ENCODE data around the gene IL1RAPL2. TPM values are rescaled to one million over a fixed set of nuclear protein-coding genes. Genes with fewer than 3 reads are reported as not detected.
"Not testable (repeated sequence)": the region's sequence is repeated elsewhere in the genome, so short reads cannot be mapped to it uniquely, and the experiment has no call there.

IL1RAPL2 gene
- polyA plus RNA-seq, 1 of the 3 experiments (the other 2 are of a cell fraction): 0.13 TPM

DNA sequence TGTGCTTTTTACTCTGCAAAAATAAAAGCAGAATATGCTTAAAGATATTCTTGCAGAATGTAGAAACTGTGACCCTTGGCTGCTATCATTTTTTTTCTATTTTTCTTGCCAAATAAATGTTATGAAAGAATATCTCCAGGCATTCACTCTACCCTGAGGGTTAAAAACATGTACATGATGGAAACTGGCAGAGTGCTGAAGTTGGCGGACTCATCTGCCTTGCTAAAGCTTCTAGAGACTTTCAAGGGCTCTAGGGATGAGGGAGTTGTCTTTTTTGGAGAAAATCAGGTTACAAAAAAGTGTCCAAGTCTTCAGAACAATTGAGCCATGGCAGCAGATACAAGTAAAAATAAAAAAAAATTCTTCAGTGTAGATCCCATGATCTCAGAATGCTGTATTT is 1215.8 kb downstream of the IL1RAPL2 start:
- Histone ChIP-seq H3K4me1 (ENCODE audit: control insufficient read depth in 1 of 2, insufficient read depth in 2 of 2, low read depth in 1 of 2, low read length in 1 of 2) (no peaks in the 10 kb centered on the region), H3K79me2 (ENCODE audit: insufficient read depth) (no peaks in the 10 kb centered on the region), H3K27me3 (ENCODE audit: insufficient read depth) (no peaks in the 10 kb centered on the region), H3K36me3 (replicated peaks in 1 of 2; ENCODE audit: control insufficient read depth in 1 of 2, insufficient read depth in 2 of 2, low read length in 1 of 2) (no peaks in the 10 kb centered on the region), H3K9ac (no peak overlapping the region), H3K9me3 (no peaks in the 10 kb centered on the region), H4K20me1 (ENCODE audit: insufficient read depth) (no peaks in the 10 kb centered on the region), H3F3A (replicated peaks; ENCODE audit: insufficient read depth) (no peaks in the 10 kb centered on the region), H3K27ac (ENCODE audit: low read depth in 2 of 2, low read length in 1 of 2) (no peak overlapping the region), H3K9me2 (no peaks in the 10 kb centered on the region), H3K4me2 (no peak overlapping the region), H3K4me3 (ENCODE audit: low read depth in 2 of 2, low read length in 1 of 2) (no peak overlapping the region), H2AFZ (ENCODE audit: low read depth) (no peak overlapping the region)
- 16% methylated on average over 1 of the region's 1 CpG for WGBS (ENCODE audit: low lambda C conversion rate)
- POLR2A ChIA-PET: no interaction called here
- CTCF ChIA-PET: interaction anchor here (0.7 kb wide), 1 partner anchor 37 kb away, joined by 3 read pairs; no protein-coding TSS in a partner anchor
- TF ChIP-seq EZH2phosphoT487 (IDR thresholded peaks at IDR 0.05; ENCODE audit: borderline replicate concordance, low read depth): no peak
- TF ChIP-seq, protein P1, sequence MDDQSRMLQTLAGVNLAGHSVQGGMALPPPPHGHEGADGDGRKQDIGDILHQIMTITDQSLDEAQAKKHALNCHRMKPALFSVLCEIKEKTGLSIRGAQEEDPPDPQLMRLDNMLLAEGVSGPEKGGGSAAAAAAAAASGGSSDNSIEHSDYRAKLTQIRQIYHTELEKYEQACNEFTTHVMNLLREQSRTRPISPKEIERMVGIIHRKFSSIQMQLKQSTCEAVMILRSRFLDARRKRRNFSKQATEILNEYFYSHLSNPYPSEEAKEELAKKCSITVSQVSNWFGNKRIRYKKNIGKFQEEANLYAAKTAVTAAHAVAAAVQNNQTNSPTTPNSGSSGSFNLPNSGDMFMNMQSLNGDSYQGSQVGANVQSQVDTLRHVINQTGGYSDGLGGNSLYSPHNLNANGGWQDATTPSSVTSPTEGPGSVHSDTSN (IDR thresholded peaks at IDR 0.05): no peak
- no peak for TF ChIP-seq GATA2 (CRISPR knock-in tag; IDR thresholded peaks at IDR 0.05)
- TF ChIP-seq YY1 (IDR thresholded peaks at IDR 0.05; ENCODE audit: low read depth): no peak
- TF ChIP-seq EP300 (IDR thresholded peaks at IDR 0.05; ENCODE audit: borderline replicate concordance in 1 of 2, low read depth in 1 of 2, low read length in 1 of 2): no peak
- TF ChIP-seq RCOR1 (IDR thresholded peaks at IDR 0.05; ENCODE audit: low read length): no peak
- no peak for TF ChIP-seq RFX5 (IDR thresholded peaks at IDR 0.05; ENCODE audit: low read length)
- no peak for TF ChIP-seq ELF1 (IDR thresholded peaks at IDR 0.05)
- no peak for TF ChIP-seq TCF12 (IDR thresholded peaks at IDR 0.05)
- TF ChIP-seq, protein P2, sequence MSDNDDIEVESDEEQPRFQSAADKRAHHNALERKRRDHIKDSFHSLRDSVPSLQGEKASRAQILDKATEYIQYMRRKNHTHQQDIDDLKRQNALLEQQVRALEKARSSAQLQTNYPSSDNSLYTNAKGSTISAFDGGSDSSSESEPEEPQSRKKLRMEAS (IDR thresholded peaks at IDR 0.05; ENCODE audit: low read depth): no peak
- DNase-seq: no peak

DNA sequence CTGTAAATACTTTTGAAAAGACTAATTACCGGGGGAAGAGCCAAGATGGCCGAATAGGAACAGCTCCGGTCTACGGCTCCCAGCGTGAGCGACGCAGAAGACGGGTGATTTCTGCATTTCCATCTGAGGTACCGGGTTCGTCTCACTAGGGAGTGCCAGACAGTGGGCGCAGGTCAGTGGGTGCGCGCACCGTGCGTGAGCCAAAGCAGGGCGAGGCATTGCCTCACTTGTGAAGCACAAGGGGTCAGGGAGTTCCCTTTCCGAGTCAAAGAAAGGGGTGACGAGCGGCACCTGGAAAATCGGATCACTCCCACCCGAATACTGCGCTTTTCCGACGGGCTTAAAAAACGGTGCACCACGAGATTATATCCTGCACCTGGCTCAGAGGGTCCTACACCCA is 1230.9 kb downstream of the IL1RAPL2 start:
- H2AFZ ChIP-seq (ENCODE audit: low read depth); H3K4me1 ChIP-seq (ENCODE audit: control insufficient read depth in 1 of 2, insufficient read depth in 2 of 2, low read depth in 1 of 2, low read length in 1 of 2); H3K79me2 ChIP-seq (ENCODE audit: insufficient read depth); H3K9ac ChIP-seq; H3K4me2 ChIP-seq; H3K9me3 ChIP-seq; H3K36me3 ChIP-seq (replicated peaks in 1 of 2; ENCODE audit: control insufficient read depth in 1 of 2, insufficient read depth in 2 of 2, low read length in 1 of 2); POLR2A ChIA-PET; H4K20me1 ChIP-seq (ENCODE audit: insufficient read depth); H3F3A ChIP-seq (replicated peaks; ENCODE audit: insufficient read depth); H3K9me2 ChIP-seq; DNase-seq; H3K27me3 ChIP-seq (ENCODE audit: insufficient read depth): not testable (repeated sequence)
- WGBS (ENCODE audit: low lambda C conversion rate): 5% methylated on average over 15 of the region's 26 CpGs
- H3K4me3 ChIP-seq (ENCODE audit: low read depth in 2 of 2, low read length in 1 of 2): peak overlapping the region; percentile 29 to 33; a peak in 2 of 4 replicates
- peak overlapping the region in 1 of 2 experiments; percentile 47; a peak in 1 of 4 replicates for H3K27ac ChIP-seq (ENCODE audit: low read depth in 2 of 2, low read length in 1 of 2)
- CTCF ChIA-PET: interaction anchor here (0.7 kb wide), 1 partner anchor 19 kb away, joined by 3 read pairs; no protein-coding TSS in a partner anchor

DNA sequence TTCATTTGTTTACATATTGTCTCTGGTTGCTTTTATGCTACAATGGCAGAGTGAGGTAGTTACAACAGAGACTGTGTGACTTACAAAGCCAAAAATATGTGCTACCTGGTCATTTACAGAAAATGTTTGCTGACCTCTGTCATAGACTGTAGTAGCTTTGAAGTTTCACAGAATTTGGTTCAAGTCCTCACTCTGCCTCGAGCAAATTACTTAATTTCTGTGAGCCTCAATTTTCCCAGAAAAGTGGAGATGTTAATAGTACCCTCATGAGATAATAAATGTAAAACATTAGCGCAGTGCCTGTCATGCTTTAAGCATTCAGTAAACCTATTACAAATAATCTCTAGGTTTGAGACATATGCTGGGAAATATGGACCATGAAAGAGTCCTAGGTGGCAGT is 1237.9 kb downstream of the IL1RAPL2 start:
- H3K79me2 ChIP-seq (ENCODE audit: insufficient read depth): no peaks in the 10 kb centered on the region
- CTCF ChIA-PET: no interaction called here
- no peaks in the 10 kb centered on the region for H3K4me1 ChIP-seq (ENCODE audit: control insufficient read depth in 1 of 2, insufficient read depth in 2 of 2, low read depth in 1 of 2, low read length in 1 of 2)
- H2AFZ ChIP-seq (ENCODE audit: low read depth): no peak overlapping the region
- H3K9ac ChIP-seq: no peak overlapping the region
- no peak overlapping the region for H3K27ac ChIP-seq (ENCODE audit: low read depth in 2 of 2, low read length in 1 of 2)
- H3K4me3 ChIP-seq (ENCODE audit: low read depth in 2 of 2, low read length in 1 of 2): no peak overlapping the region
- no peaks in the 10 kb centered on the region for H4K20me1 ChIP-seq (ENCODE audit: insufficient read depth)
- POLR2A ChIA-PET: no interaction called here
- no peaks in the 10 kb centered on the region for H3K9me2 ChIP-seq
- H3K9me3 ChIP-seq: no peaks in the 10 kb centered on the region
- H3F3A ChIP-seq (replicated peaks; ENCODE audit: insufficient read depth): no peaks in the 10 kb centered on the region
- no peak overlapping the region for H3K4me2 ChIP-seq
- H3K36me3 ChIP-seq (replicated peaks in 1 of 2; ENCODE audit: control insufficient read depth in 1 of 2, insufficient read depth in 2 of 2, low read length in 1 of 2): no peaks in the 10 kb centered on the region
- no peak for DNase-seq
- WGBS (ENCODE audit: low lambda C conversion rate): 0% methylated on average over 2 of the region's 2 CpGs
- no peaks in the 10 kb centered on the region for H3K27me3 ChIP-seq (ENCODE audit: insufficient read depth)
- TF ChIP-seq RFX5 (IDR thresholded peaks at IDR 0.05; ENCODE audit: low read length) (no peak), TEAD4 (IDR thresholded peaks at IDR 0.05; ENCODE audit: borderline replicate concordance, insufficient read depth) (no peak), GABPA (IDR thresholded peaks at IDR 0.05; ENCODE audit: low read depth) (no peak), FOXM1 (IDR thresholded peaks at IDR 0.05; ENCODE audit: low read depth) (no peak), EZH2phosphoT487 (IDR thresholded peaks at IDR 0.05; ENCODE audit: borderline replicate concordance, low read depth) (no peak), CHD2 (IDR thresholded peaks at IDR 0.05; ENCODE audit: low read length, partially characterized antibody) (no peak), NFIC (IDR thresholded peaks at IDR 0.05; ENCODE audit: borderline replicate concordance) (no peak)
- TF ChIP-seq, protein P3, sequence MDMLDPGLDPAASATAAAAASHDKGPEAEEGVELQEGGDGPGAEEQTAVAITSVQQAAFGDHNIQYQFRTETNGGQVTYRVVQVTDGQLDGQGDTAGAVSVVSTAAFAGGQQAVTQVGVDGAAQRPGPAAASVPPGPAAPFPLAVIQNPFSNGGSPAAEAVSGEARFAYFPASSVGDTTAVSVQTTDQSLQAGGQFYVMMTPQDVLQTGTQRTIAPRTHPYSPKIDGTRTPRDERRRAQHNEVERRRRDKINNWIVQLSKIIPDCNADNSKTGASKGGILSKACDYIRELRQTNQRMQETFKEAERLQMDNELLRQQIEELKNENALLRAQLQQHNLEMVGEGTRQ (IDR thresholded peaks at IDR 0.05; ENCODE audit: borderline replicate concordance, low read depth, low read length): no peak

DNA sequence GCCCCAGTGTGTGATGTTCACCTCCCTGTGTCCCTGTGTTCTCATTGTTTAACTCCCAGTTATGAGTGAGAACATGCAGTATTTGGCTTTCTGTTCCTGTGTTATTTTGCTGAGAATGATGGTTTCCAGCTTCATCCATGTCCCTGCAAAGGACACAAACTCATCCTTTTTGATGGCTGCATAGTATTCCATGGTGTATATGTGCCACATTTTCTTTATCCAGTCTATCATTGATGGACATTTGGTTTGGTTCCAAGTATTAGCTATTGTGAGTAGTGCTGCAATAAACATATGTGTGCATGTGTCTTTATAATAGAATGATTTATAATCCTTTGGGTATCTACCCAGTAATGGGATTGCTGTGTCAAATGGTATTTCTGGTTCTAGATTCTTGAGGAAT is 1239.7 kb downstream of the IL1RAPL2 start:
- DNase-seq; H3F3A ChIP-seq (replicated peaks; ENCODE audit: insufficient read depth); H3K27me3 ChIP-seq (ENCODE audit: insufficient read depth); POLR2A ChIA-PET; H3K79me2 ChIP-seq (ENCODE audit: insufficient read depth); H3K27ac ChIP-seq (ENCODE audit: low read depth in 2 of 2, low read length in 1 of 2); H3K9me2 ChIP-seq; H3K9me3 ChIP-seq; H2AFZ ChIP-seq (ENCODE audit: low read depth); H3K4me3 ChIP-seq (ENCODE audit: low read depth in 2 of 2, low read length in 1 of 2); H3K4me2 ChIP-seq; H3K4me1 ChIP-seq (ENCODE audit: control insufficient read depth in 1 of 2, insufficient read depth in 2 of 2, low read depth in 1 of 2, low read length in 1 of 2); CTCF ChIA-PET; H3K9ac ChIP-seq; H4K20me1 ChIP-seq (ENCODE audit: insufficient read depth); H3K36me3 ChIP-seq (replicated peaks in 1 of 2; ENCODE audit: control insufficient read depth in 1 of 2, insufficient read depth in 2 of 2, low read length in 1 of 2): not testable (repeated sequence)

Data from SK-N-SH (cell line).